Gastroesophageal sphincter (tissue), 4 donors: ENCODE data around the gene FLNC. TPM values are rescaled to one million over a fixed set of nuclear protein-coding genes. Genes with fewer than 3 reads are reported as not detected.

Experiments
- ATAC-seq: fragments of 150-250 bp; one replicate; pipeline ENCODE4 v1.9.1; 2016; ENCODE audit warnings: mild to moderate bottlenecking, moderate library complexity
- H3K27ac ChIP-seq, 4 donors: fragments of 200-600 bp; sonication (generic) in 3 of 4; 1 replicate in 3 of 4; 2 replicates in 1 of 4; pipeline ENCODE4 v1.5.1; 2016 to 2019
- H3K27me3 ChIP-seq: fragments of 200-600 bp; sonication (generic); one replicate; pipeline ENCODE4 v1.5.1; 2019
- H3K36me3 ChIP-seq, 2 donors: fragments of 200-600 bp; sonication (generic); one replicate each; pipeline ENCODE4 v1.5.1; 2019; ENCODE audit warnings: control low read depth in 1 of 2
- H3K4me1 ChIP-seq, 3 donors: fragments of 200-600 bp; sonication (generic); 1 replicate in 2 of 3; 2 replicates in 1 of 3; pipeline ENCODE4 v1.5.1; 2016 to 2019; ENCODE audit warnings: control low read depth in 2 of 3
- H3K4me3 ChIP-seq, 2 donors: fragments of 200-600 bp; sonication (generic); one replicate each; pipeline ENCODE4 v1.5.1; 2019; ENCODE audit warnings: mild to moderate bottlenecking in 1 of 2, moderate library complexity in 1 of 2
- H3K9me3 ChIP-seq, 3 donors: fragments of 200-600 bp; sonication (generic); one replicate each; pipeline ENCODE4 v1.5.1; 2017 to 2019; ENCODE audit warnings: control low read depth in 2 of 3
- EP300 ChIP-seq: sonication (generic); formaldehyde crosslinking; IDR thresholded peaks from one replicate; pipeline ENCODE4 v1.6.1; 2017; ENCODE audit warnings: antibody characterized with exemption, mild to moderate bottlenecking
- POLR2A ChIP-seq, 2 donors: fragments of 450-650 bp; IDR thresholded peaks; one replicate each; pipeline ENCODE4 v1.6.1; 2017; ENCODE audit warnings: antibody characterized with exemption in 2 of 2, mild to moderate bottlenecking in 2 of 2, moderate library complexity in 1 of 2
- POLR2AphosphoS5 ChIP-seq: sonication (generic); formaldehyde crosslinking; IDR thresholded peaks from one replicate; pipeline ENCODE4 v1.6.1; 2017; ENCODE audit warnings: antibody characterized with exemption
- WGBS, 2 donors: methylation state at CpG; one replicate each; pipeline ENCODE4 v1.1.5; 2018; ENCODE audit warnings: low coverage in 1 of 2; 5-methylcytosine and 5-hydroxymethylcytosine counted together
- total RNA-seq, 4 donors: library from RNA; depleted of rRNA; stranded (reverse); fragments of >200 nt; gene quantifications; one replicate each; pipeline ENCODE4 v1.1.0, GENCODE V29; 2016
- TF ChIP-seq, protein P1 (sequence below), 4 experiments: fragments of 200-600 bp in 2 of 4; fragments of 450-650 bp in 2 of 4; sonication (generic) in 1 of 4; IDR thresholded peaks; one replicate each; pipeline ENCODE4 v1.5.1; 2017 to 2019; ENCODE audit warnings: antibody characterized with exemption in 4 of 4, mild to moderate bottlenecking in 2 of 4, moderate library complexity in 2 of 4

FLNC gene
- total RNA-seq, 4 donors from 2014 or later = 308 to 1,162 (median 401) TPM

DNA sequence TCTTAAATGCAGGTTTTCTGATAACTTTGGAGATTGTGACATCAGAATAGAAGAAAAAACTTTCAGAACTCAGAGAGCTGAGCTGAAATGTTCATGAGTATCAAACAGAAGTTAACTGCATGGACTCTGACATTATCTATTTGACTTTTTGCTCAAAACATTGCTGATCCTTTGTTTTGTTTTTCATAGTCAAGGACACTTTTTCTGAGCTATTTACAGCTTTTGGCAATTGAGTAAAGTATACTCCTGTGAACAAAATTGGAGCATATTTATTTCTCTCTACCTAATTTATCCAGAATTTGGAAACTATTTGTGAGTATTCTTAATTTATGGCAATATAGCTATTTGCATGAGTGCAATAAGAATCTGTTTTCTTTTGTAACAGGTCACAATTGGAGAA lies 69.2 kb downstream of the FLNC start:
- peaks cover 8% of the 10 kb centered on the region for H3K27me3 ChIP-seq
- H3K27ac ChIP-seq = no peak overlapping the region
- H3K9me3 ChIP-seq = no peaks in the 10 kb centered on the region
- H3K36me3 ChIP-seq = no peaks in the 10 kb centered on the region
- no peak for TF ChIP-seq POLR2AphosphoS5
- TF ChIP-seq, protein P1, sequence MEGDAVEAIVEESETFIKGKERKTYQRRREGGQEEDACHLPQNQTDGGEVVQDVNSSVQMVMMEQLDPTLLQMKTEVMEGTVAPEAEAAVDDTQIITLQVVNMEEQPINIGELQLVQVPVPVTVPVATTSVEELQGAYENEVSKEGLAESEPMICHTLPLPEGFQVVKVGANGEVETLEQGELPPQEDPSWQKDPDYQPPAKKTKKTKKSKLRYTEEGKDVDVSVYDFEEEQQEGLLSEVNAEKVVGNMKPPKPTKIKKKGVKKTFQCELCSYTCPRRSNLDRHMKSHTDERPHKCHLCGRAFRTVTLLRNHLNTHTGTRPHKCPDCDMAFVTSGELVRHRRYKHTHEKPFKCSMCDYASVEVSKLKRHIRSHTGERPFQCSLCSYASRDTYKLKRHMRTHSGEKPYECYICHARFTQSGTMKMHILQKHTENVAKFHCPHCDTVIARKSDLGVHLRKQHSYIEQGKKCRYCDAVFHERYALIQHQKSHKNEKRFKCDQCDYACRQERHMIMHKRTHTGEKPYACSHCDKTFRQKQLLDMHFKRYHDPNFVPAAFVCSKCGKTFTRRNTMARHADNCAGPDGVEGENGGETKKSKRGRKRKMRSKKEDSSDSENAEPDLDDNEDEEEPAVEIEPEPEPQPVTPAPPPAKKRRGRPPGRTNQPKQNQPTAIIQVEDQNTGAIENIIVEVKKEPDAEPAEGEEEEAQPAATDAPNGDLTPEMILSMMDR (IDR thresholded peaks at IDR 0.05) = no peak
- TF ChIP-seq POLR2A (IDR thresholded peaks at IDR 0.05) = no peak
- no peak for TF ChIP-seq EP300
- no peak overlapping the region for H3K4me3 ChIP-seq
- no peaks in the 10 kb centered on the region for H3K4me1 ChIP-seq
- no peak for ATAC-seq

- H3K27ac ChIP-seq = no peak overlapping the region
- peaks cover 8% of the 10 kb centered on the region for H3K27me3 ChIP-seq
- no peak for ATAC-seq
- H3K36me3 ChIP-seq = no peaks in the 10 kb centered on the region
- H3K4me1 ChIP-seq = no peaks in the 10 kb centered on the region
- 47 to 50% methylated on average over 1 of the region's 1 CpG for WGBS, 2 donors
- H3K9me3 ChIP-seq = no peaks in the 10 kb centered on the region
- no peak overlapping the region for H3K4me3 ChIP-seq
- no peak for TF ChIP-seq POLR2AphosphoS5
- no peak for TF ChIP-seq POLR2A (IDR thresholded peaks at IDR 0.05)
- TF ChIP-seq, protein P1 (IDR thresholded peaks at IDR 0.05) = no peak
- TF ChIP-seq EP300 = no peak
Measured at GRCh38 chr7:128900237-128900636, 70.0 kb downstream of the FLNC start.

GRCh38 chr7:128902761-128903585 lies 72.8 kb downstream of the FLNC start:
- Histone ChIP-seq H3K4me3 (no peak overlapping the region), H3K4me1 (no peaks in the 10 kb centered on the region), H3K36me3 (no peaks in the 10 kb centered on the region), H3K27ac (no peak overlapping the region), H3K27me3 (peaks cover 30% of the 10 kb centered on the region), H3K9me3 (no peaks in the 10 kb centered on the region)
- TF ChIP-seq EP300 (no peak), POLR2AphosphoS5 (no peak), POLR2A (IDR thresholded peaks at IDR 0.05) (no peak)
- TF ChIP-seq, protein P1 (IDR thresholded peaks at IDR 0.05) = no peak
- 73% methylated on average over 8 of the region's 12 CpGs; no CpG with 5 or more reads in 1 of the 2 donors for WGBS, 2 donors
- no peak for ATAC-seq

DNA sequence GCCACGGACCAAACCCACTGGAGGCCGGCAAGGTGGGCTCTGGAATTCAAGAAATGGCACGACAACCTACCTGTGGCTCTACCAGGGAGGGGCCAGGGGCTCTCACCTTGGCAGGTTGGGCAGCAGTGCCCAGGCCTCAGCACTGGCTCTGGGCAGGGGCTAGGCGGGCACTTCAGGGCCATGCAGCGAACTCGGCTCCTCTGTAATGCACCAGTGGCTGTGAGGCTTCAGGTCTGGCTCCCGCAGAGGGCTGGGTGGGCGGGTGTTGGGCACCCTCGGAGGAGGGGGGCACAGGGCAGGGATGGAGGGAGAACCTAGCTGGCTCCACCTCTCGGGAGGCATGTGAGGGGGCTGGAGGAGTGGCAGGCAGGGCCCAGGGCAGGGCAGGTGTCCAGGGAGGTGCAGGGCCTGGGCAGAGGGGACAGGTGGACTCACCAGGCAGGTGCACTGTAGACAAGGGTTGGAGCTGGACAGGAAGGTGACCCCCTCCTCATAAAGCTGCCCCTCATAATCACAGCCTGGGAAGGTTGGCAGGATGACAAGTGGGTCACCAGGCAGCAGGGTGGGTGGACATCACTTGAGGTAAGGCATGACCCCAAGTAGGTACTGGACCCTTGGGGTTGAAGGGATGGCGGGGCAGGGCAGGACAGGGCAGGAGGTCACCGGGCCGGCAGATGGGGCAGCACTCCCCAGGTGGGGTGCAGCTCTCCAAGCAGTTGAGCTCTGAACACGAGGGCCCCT lies 73.6 kb downstream of the FLNC start:
- H3K9me3 ChIP-seq = no peaks in the 10 kb centered on the region
- TF ChIP-seq POLR2A (IDR thresholded peaks at IDR 0.05) (no peak), POLR2AphosphoS5 (no peak), EP300 (no peak)
- TF ChIP-seq, protein P1 (IDR thresholded peaks at IDR 0.05) = no peak
- H3K27ac ChIP-seq = no peak overlapping the region
- H3K4me3 ChIP-seq = no peak overlapping the region
- H3K36me3 ChIP-seq = no peaks in the 10 kb centered on the region
- H3K27me3 ChIP-seq = peaks cover 38% of the 10 kb centered on the region
- H3K4me1 ChIP-seq = no peaks in the 10 kb centered on the region
- ATAC-seq = no peak
- WGBS, 2 donors = 62% methylated on average over 5 of the region's 14 CpGs; no CpG with 5 or more reads in 1 of the 2 donors
